HUES6 (cell line): ENCODE data around the gene PPM1H.
"Not testable (repeated sequence)": the region's sequence is repeated elsewhere in the genome, so short reads cannot be mapped to it uniquely, and the experiment has no call there.

Source experiments
- H3K27ac ChIP-seq: 2 replicates; pipeline ENCODE4 v1.7.0; 2013; ENCODE audit warnings: low read depth, mild to moderate bottlenecking, low read length, inconsistent platforms
- H3K27me3 ChIP-seq: 2 replicates; pipeline ENCODE4 v1.6.1; 2013; ENCODE audit warnings: low read length; ENCODE audit not compliant: control insufficient read depth, insufficient read depth
- H3K36me3 ChIP-seq: 2 replicates; pipeline ENCODE4 v1.6.1; 2013; ENCODE audit warnings: low read length; ENCODE audit not compliant: control insufficient read depth, insufficient read depth
- H3K4me1 ChIP-seq: 2 replicates; pipeline ENCODE4 v1.6.1; 2013; ENCODE audit warnings: low read length; ENCODE audit not compliant: control insufficient read depth, insufficient read depth
- H3K4me3 ChIP-seq: 2 replicates; pipeline ENCODE4 v1.5.1; 2013; ENCODE audit warnings: low read depth, low read length
- H3K9ac ChIP-seq: one replicate; pipeline ENCODE4 v1.6.1; 2013; ENCODE audit warnings: mild to moderate bottlenecking, low read length
- H3K9me3 ChIP-seq: 2 replicates; pipeline ENCODE4 v1.6.1; 2013; ENCODE audit warnings: low read depth, low read length; ENCODE audit not compliant: control insufficient read depth, insufficient read depth

Gene PPM1H

DNA sequence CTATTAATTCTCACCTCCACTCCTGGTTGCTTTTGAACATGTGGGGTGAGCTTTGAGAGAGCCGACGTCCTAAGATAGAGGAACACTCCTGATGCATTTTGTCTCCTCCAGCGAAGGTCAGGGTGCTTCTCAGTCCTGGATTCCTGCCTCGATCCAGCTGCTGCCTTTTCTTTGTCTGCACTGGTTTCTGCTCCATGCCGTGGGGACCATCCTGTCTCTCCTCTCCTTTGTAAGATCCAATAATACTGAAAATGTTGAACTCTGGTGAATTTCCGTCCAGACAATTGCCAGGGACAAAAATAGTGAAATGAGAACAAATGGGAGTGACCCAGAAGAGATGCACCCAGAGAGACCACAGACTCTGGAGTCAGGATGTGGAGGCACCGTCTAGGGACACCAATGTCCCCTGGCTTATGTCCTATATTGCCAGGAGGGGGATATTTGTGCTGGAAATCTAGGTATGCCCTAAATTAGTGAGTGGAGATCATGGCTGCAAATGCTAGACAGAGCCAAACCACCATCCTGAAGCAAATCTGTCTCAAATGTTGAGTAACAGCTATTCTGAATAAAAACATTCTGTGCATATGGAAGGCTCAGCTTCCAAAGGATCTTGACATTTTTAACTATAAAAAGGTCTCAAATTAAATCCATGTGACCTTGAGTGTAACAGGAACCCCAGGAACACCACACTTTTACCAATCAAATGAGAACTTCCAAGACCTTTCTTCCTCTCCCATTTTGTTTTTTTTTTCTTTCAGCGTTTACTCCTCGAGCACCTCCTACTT, 170.9 kb downstream of the PPM1H start:
- Histone ChIP-seq H3K9ac (no peak overlapping the region), H3K4me3 (no peak overlapping the region), H3K27ac (no peak overlapping the region), H3K27me3 (no peaks in the 10 kb centered on the region), H3K9me3 (peaks cover 7% of the 10 kb centered on the region; the same call in 1 of the 2 replicates), H3K36me3 (peaks cover 11% of the 10 kb centered on the region), H3K4me1 (peaks cover 5% of the 10 kb centered on the region; the same call in 1 of the 2 replicates)

DNA sequence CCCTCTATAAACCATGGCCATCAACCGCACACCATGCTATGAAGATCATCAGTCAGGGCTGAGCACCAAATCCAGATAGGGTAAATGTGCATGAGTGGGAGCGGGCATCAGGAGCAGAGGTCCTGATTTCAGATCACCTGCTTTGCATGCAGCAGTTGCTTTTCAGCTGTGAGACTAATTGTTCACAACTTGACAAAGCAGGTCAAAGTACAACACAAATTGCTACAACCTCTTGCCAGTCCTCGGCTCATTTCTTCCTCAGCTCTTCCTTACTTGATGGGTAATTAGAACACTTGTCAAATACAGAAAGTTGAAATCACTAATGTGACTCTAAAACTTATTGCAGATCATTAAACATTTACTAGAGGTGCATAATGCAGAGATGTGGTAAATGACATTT, 171.6 kb downstream of the PPM1H start:
- peaks cover 11% of the 10 kb centered on the region for H3K36me3 ChIP-seq
- peaks cover 9% of the 10 kb centered on the region; the same call in 1 of the 2 replicates for H3K9me3 ChIP-seq
- H3K27me3 ChIP-seq = no peaks in the 10 kb centered on the region
- no peak overlapping the region for H3K4me3 ChIP-seq
- no peak overlapping the region for H3K9ac ChIP-seq
- H3K4me1 ChIP-seq = peaks cover 10% of the 10 kb centered on the region; the same call in 1 of the 2 replicates
- no peak overlapping the region for H3K27ac ChIP-seq

DNA sequence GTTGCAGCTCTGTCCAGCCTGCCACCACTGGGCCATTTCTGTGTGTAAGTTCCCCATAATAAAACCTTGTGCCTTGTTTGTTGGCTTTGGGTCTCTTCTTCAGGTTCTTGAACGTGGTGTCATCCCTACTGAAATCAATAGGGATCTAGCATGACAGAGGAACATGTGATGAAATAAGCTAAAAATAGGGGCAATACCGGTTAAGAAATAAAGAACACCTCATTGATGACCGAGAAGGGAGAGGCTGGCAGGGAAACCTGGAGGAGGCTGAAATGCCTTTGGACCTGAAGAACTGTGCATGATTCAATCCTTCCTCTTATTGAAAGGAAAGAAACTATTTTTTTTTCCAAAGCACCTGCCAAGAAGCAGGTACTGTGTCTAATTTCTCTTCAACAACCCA, 172.3 kb downstream of the PPM1H start:
- Histone ChIP-seq H3K36me3 (peaks cover 11% of the 10 kb centered on the region), H3K27ac (no peak overlapping the region), H3K4me1 (peaks cover 11% of the 10 kb centered on the region; the same call in 1 of the 2 replicates), H3K4me3 (no peak overlapping the region), H3K9ac (no peak overlapping the region), H3K9me3 (peaks cover 9% of the 10 kb centered on the region; the same call in 1 of the 2 replicates), H3K27me3 (no peaks in the 10 kb centered on the region)

DNA sequence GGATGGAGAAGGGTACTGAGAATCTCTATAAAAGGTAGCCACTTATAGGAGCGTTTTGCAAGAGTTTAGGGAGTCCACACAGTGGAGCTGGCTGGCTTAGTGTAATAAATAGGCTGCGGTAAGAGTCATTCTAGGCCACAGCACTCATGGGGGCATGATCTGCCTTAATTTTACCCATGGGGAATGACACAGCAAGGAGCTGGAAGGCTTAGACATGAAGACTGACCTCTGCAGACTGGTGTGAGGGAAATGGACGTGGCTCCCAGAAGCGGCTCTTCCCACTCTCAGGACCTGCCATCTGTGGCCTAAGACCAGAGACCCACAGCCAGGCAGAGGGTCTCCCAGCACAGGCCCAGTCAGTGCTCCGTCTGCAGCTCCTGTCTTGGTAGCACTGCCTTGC, 173.3 kb downstream of the PPM1H start:
- Histone ChIP-seq H3K9ac (no peak overlapping the region), H3K4me3 (no peak overlapping the region), H3K27me3 (no peaks in the 10 kb centered on the region), H3K36me3 (peaks cover 11% of the 10 kb centered on the region), H3K9me3 (peaks cover 9% of the 10 kb centered on the region; the same call in 1 of the 2 replicates), H3K4me1 (peaks cover 11% of the 10 kb centered on the region; the same call in 1 of the 2 replicates), H3K27ac (no peak overlapping the region)

DNA sequence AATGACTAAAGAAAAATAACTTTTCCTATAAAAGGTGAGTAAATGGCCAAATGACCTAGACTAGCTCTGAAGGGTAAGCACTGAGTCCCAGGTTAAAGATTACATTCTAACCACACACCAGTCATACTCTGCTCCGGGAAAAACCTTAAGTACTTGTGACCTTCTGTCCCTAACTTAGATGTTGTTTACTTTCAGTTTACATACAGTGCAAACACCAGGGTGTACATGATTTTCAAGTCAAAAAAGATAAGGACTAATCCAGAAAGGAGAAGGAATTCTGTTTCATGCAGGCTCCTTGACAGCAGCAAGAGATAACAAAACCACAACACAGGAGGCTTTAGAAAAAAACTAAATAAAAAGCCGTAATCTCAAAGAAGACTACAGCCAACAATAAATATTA, 174.2 kb downstream of the PPM1H start:
- no peak overlapping the region for H3K4me3 ChIP-seq
- no peak overlapping the region for H3K9ac ChIP-seq
- H3K4me1 ChIP-seq = peaks cover 11% of the 10 kb centered on the region; the same call in 1 of the 2 replicates
- H3K9me3 ChIP-seq = peaks cover 9% of the 10 kb centered on the region; the same call in 1 of the 2 replicates
- no peaks in the 10 kb centered on the region for H3K27me3 ChIP-seq
- H3K27ac ChIP-seq = no peak overlapping the region
- H3K36me3 ChIP-seq = peaks cover 11% of the 10 kb centered on the region

DNA sequence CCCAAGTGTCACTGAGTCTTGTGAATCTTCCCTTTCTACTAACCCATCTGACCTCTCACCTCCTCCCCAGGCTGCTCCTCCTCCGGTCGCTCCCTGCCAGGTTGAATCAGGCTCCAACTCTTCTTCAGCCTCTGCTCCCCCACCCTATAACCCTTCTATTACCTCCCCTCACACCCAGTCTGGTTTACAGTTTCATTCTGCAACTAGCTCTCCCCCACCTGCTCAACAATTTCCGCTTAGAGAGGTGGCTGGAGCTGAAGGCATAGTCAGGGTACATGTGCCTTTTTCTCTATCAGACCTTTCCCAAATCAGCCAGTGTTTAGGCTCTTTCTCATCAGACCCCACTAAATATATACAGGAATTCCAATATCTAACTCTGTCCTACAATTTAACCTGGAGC, 174.6 kb downstream of the PPM1H start:
- not testable (repeated sequence) for H3K4me3 ChIP-seq, H3K9ac ChIP-seq, H3K9me3 ChIP-seq, H3K27ac ChIP-seq, H3K27me3 ChIP-seq
- peaks cover 11% of the 10 kb centered on the region; the same call in 1 of the 2 replicates for H3K4me1 ChIP-seq
- peaks cover 15% of the 10 kb centered on the region for H3K36me3 ChIP-seq

DNA sequence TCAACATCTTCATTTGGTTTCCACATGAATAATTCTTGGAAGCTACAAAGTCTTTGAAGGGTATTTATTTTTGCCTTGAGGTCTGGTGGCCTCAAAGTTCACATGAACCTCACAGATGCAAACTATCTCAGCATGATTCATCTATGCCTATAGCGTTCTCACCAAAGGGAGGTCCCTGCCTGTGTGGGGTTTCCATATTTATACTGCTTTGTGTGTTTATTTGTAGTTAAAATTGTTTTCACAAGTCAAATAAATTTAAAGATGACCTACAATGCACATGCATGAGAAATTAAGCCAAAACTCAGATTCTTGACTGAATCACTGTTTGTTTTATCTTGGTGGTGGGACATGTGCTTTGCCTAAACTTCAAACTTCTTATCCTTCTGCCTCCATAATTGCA, 176.7 kb downstream of the PPM1H start:
- Histone ChIP-seq H3K9ac (no peak overlapping the region), H3K9me3 (peaks cover 9% of the 10 kb centered on the region; the same call in 1 of the 2 replicates), H3K36me3 (peaks cover 10% of the 10 kb centered on the region), H3K27ac (no peak overlapping the region), H3K4me3 (no peak overlapping the region), H3K4me1 (peaks cover 11% of the 10 kb centered on the region; the same call in 1 of the 2 replicates), H3K27me3 (no peaks in the 10 kb centered on the region)

DNA sequence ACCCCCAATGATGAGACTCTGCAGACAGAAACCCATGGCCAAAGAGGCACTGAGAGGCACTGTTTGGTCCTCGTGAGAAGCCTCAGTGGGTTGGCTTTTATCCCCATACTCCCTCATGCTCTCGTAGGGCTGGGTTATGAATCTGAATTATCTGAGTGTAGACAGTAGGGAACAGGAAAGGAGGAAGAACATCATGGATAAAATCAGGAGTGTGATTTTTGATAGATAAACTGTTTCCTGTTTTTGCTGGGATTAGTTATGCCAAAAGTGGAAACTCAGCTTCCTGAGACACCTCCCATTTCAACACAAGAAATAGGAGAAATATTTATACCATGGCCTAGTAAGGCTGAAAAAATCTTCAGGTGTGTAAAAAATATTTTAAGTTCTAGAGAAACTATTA, 177.9 kb downstream of the PPM1H start:
- Histone ChIP-seq H3K27me3 (no peaks in the 10 kb centered on the region), H3K27ac (no peak overlapping the region), H3K4me3 (no peak overlapping the region), H3K36me3 (peaks cover 7% of the 10 kb centered on the region), H3K9me3 (peaks cover 9% of the 10 kb centered on the region; the same call in 1 of the 2 replicates), H3K4me1 (peaks cover 11% of the 10 kb centered on the region; the same call in 1 of the 2 replicates), H3K9ac (no peak overlapping the region)

DNA sequence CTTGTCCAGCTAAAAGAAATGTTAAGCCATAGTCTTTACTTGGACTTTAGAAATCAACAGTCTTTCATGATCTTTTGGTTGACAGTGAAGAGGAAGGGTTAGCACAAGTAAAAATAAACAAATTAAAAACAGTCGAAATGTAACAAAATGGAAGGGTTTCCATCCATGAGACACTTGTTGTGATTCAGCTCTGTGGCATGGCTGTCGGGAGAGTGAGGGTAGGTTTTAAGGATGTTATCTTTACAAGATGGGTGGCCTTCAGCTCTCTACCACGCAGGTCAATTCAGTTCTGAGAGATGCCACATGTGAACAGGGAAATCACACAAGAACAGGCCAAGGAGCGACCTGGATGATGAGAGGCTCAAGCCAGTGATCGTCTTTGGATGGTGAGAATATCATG, 180.2 kb downstream of the PPM1H start:
- Histone ChIP-seq H3K27ac (no peak overlapping the region), H3K36me3 (peaks cover 7% of the 10 kb centered on the region; the same call in 1 of the 2 replicates), H3K9ac (no peak overlapping the region), H3K9me3 (peaks cover 9% of the 10 kb centered on the region; the same call in 1 of the 2 replicates), H3K4me1 (peaks cover 18% of the 10 kb centered on the region), H3K4me3 (no peak overlapping the region), H3K27me3 (no peaks in the 10 kb centered on the region)

DNA sequence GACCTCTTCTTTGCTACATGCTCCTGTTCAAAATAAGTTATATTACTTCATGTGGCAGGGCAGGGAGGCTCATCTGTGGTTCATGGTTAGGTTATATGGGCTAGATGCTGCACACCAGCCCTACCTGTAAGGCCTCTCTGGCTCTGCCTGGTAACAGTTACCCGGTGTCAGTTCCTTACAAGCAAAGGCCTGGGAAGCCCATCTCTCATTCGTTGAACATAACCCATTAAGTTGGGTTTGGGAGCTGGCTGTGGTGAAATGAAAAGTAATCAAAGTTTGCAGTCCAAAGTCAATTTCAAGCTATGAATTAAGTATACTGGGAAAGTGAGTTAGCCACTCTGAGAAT, 183.2 kb downstream of the PPM1H start:
- peaks cover 12% of the 10 kb centered on the region for H3K4me1 ChIP-seq

More for the DNA sequence above, 183.2 kb downstream of the PPM1H start:
- peaks cover 7% of the 10 kb centered on the region; the same call in 1 of the 2 replicates for H3K36me3 ChIP-seq
- no peak overlapping the region for H3K4me3 ChIP-seq
- H3K9ac ChIP-seq = no peak overlapping the region
- no peak overlapping the region for H3K27ac ChIP-seq
- H3K27me3 ChIP-seq = no peaks in the 10 kb centered on the region
- H3K9me3 ChIP-seq = no peaks in the 10 kb centered on the region
